PFSK-1 (cell line): ENCODE results near the gene DRD4.

Source experiments
- FOXP2 ChIP-seq: optimal IDR thresholded peaks from 2 replicates; pipeline ENCODE3; 2011; ENCODE audit warnings: borderline replicate concordance, control low read depth, inconsistent platforms; ENCODE audit not compliant: insufficient read depth; ENCODE audit errors: extremely low read length, extremely low read depth
- POLR2AphosphoS5 ChIP-seq: IDR thresholded peaks from 2 replicates; pipeline ENCODE4 v1.6.1; 2012; ENCODE audit warnings: low read depth, mild to moderate bottlenecking, control low read depth, low read length, moderate library complexity
- SIN3A ChIP-seq: IDR thresholded peaks from 2 replicates; pipeline ENCODE4 v1.6.1; 2012; ENCODE audit warnings: mild to moderate bottlenecking, low read length, moderate library complexity, borderline replicate concordance; ENCODE audit not compliant: insufficient read depth
- TAF1 ChIP-seq: IDR thresholded peaks from 2 replicates; pipeline ENCODE4 v1.6.1; 2012; ENCODE audit warnings: low read length, control low read depth, borderline replicate concordance; ENCODE audit not compliant: insufficient read depth
- TF ChIP-seq, protein P1 (sequence below), 2 experiments: IDR thresholded peaks; 2 replicates each; pipeline versions ENCODE4 v1.6.1 to v1.8.0; 2011 to 2012; ENCODE audit warnings: low read depth in 2 of 2, low read length in 2 of 2, control low read depth in 1 of 2, inconsistent platforms in 1 of 2, mild to moderate bottlenecking in 1 of 2, moderate library complexity in 1 of 2; ENCODE audit not compliant: insufficient read depth in 1 of 2

The DRD4 gene

DNA sequence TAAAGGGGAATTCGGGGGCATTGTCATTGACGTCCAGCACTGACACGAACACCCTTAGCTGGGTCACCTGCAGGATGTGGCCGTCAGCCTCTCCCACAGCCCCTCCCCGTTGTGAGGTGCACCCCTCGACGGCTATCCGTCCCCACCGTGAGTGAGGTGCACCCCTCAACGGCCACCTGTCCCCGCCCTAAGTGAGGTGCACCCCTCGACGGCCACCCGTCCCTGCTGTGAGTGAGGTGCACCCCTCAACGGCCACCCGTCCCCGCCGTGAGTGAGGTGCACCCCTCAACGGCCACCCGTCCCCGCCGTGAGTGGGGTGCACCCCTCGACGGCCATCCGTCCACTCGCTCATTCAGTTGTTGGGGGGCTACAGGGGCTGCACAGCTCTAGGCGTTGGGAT, 15.2 kb upstream of the DRD4 start:
- TF ChIP-seq TAF1 (no peak), POLR2AphosphoS5 (no peak), SIN3A (no peak)
- TF ChIP-seq, protein P1, sequence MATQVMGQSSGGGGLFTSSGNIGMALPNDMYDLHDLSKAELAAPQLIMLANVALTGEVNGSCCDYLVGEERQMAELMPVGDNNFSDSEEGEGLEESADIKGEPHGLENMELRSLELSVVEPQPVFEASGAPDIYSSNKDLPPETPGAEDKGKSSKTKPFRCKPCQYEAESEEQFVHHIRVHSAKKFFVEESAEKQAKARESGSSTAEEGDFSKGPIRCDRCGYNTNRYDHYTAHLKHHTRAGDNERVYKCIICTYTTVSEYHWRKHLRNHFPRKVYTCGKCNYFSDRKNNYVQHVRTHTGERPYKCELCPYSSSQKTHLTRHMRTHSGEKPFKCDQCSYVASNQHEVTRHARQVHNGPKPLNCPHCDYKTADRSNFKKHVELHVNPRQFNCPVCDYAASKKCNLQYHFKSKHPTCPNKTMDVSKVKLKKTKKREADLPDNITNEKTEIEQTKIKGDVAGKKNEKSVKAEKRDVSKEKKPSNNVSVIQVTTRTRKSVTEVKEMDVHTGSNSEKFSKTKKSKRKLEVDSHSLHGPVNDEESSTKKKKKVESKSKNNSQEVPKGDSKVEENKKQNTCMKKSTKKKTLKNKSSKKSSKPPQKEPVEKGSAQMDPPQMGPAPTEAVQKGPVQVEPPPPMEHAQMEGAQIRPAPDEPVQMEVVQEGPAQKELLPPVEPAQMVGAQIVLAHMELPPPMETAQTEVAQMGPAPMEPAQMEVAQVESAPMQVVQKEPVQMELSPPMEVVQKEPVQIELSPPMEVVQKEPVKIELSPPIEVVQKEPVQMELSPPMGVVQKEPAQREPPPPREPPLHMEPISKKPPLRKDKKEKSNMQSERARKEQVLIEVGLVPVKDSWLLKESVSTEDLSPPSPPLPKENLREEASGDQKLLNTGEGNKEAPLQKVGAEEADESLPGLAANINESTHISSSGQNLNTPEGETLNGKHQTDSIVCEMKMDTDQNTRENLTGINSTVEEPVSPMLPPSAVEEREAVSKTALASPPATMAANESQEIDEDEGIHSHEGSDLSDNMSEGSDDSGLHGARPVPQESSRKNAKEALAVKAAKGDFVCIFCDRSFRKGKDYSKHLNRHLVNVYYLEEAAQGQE (IDR thresholded peaks at IDR 0.05; ENCODE audit: insufficient read depth in 1 of 2, low read depth in 2 of 2, low read length in 2 of 2), result no peak

DNA sequence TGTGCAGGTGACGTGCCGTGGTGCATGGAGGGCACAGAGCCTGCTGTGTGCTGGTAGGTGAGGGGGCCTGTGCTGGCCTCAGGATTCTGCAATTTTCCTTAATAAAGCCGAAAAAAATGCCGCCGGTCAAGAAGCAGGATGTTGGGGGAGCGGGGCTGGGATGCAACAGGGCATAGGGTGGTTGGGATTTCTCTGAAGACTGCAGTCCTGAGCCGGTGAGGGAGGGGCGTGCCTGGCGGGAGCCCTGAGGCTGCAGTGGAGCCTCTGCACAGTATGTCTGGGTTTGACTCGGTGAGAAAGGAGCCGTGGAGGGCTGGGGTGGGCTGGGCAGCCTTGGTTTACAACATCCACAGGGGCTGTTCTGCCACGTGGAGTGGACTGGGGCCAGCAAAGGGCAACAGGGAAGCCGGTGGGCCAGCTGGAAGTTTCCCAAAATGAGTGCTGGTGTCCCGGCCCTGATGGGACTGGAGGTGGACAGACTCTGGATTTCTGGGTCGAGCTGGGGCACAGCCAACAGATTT, 13.7 kb upstream of the DRD4 start:
- TF ChIP-seq, protein P1 (IDR thresholded peaks at IDR 0.05; ENCODE audit: insufficient read depth in 1 of 2, low read depth in 2 of 2, low read length in 2 of 2), result no peak
- TF ChIP-seq FOXP2, result no peak
- no peak for TF ChIP-seq TAF1
- TF ChIP-seq SIN3A, result no peak
- no peak for TF ChIP-seq POLR2AphosphoS5

DNA sequence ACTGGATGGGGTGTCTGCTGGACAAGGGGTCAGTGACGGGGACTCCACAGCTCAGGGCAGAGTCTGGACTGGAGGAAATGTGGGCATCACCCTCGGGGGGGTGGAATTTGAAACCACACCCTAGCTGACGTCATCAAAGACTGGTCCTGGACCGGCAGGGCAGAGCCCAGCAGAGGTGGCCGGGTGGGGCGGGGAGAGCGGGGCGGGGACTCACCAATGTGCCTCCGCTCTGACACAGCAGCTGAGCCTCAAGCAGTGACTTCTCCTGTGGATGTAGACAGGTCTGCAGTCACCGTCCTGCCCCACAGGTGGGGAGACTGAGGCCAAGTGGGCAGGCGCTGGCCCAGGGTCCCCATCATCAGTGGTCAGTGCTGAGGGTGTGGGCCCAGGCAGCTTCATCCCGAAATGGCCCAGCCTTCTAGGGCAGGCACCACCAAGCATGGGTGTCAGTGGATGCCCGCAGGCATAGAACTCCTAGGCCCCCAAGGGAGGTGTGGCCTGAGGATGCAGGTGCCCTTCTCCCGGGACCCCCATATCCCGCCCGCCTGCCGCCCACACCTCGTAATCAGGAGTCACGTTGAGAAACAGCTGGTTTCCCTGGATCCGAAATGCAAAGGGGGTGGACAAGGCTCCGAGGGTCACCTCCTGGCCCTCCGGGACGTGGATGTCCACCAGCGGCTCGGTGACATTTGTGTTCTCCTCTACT, 12.9 kb upstream of the DRD4 start:
- TF ChIP-seq TAF1 (no peak), FOXP2 (no peak), SIN3A (no peak), POLR2AphosphoS5 (no peak)
- TF ChIP-seq, protein P1 (IDR thresholded peaks at IDR 0.05; ENCODE audit: insufficient read depth in 1 of 2, low read depth in 2 of 2, low read length in 2 of 2), result no peak

DNA sequence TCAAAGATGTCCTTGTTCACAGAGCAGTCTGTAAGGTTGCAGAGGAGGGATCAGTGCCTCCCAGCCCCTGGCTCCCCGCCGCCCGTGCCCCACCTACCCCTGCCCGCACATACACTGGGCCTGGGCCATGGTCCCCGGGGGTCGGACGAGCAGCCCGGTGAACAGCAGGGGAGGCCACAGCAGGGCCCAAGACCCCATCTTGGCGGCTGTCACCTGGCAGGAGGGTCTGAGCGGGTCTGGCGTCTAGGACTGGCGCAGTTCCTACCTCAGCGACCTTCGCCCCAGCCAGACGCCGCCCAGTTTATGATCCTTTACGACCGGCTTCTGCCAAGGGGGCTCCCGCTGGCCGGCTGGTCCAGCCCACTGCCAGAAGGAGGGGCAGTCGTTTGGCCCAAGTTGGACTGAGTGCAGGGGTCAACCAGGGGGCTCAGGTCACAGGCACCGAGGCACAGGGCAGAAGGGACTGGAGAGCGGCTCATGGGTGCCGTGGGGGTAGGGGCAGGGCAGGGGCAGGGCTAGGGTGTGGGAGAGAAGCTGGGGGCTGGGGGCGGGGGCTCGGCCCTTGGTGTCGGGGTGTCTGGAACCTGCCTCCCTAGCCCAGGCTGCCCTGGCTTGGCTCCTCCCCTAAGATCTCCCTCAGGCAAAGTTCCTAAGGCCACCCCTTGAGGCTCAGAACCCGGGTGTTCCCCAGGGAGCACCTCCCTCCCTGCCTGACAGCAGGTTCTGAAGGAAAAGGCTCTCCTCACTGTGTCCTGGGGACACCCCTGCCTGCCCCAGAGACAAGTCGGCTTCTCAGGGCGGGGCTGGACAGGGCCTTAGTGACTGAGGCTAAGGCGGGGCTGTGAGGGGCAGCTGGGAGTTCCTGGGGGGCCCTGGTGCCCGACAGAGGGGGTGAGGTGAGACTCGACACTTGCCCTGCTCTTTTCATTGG, 12.1 kb upstream of the DRD4 start, which contains the start of gene CDHR5:
TSS of gene CDHR5 (minus strand) at position 251 of the 931 bp plus-strand sequence. CDS start at position 198, 53 bp downstream.
- TF ChIP-seq SIN3A, result no peak
- TF ChIP-seq POLR2AphosphoS5, result no peak
- TF ChIP-seq FOXP2, result no peak
- no peak for TF ChIP-seq TAF1
- TF ChIP-seq, protein P1 (IDR thresholded peaks at IDR 0.05; ENCODE audit: insufficient read depth in 1 of 2, low read depth in 2 of 2, low read length in 2 of 2), result no peak
